ENCODE measurements around the gene ARHGAP5.

The ARHGAP5 gene

GRCh38 chr14:32049361-32050088, 27.6 kb upstream of the ARHGAP5 start:
- TF ChIP-seq EZH2 (IDR thresholded peaks at IDR 0.05) (no peak), FOXP2 (optimal IDR thresholded peaks at IDR 0.05; ENCODE audit: control extremely low read depth, extremely low read length, insufficient read depth) (no peak), POLR2AphosphoS5 (IDR thresholded peaks at IDR 0.05; ENCODE audit: borderline replicate concordance, low read depth, low read length) (no peak)
- no peak for DNase-seq (ENCODE audit: low read depth, low spot score)
- Histone ChIP-seq H3K27ac (no peak overlapping the region), H3K36me3 (ENCODE audit: insufficient read depth, low read length) (no peaks in the 10 kb centered on the region), H3K9me3 (ENCODE audit: low read depth, low read length) (no peaks in the 10 kb centered on the region), H3K9ac (ENCODE audit: insufficient read length) (no peak overlapping the region), H3K4me3 (no peak overlapping the region)

- DNase-seq (ENCODE audit: low read depth, low spot score): no peak
- Histone ChIP-seq H3K9me3 (ENCODE audit: low read depth, low read length) (no peaks in the 10 kb centered on the region), H3K36me3 (ENCODE audit: insufficient read depth, low read length) (no peaks in the 10 kb centered on the region), H3K27ac (no peak overlapping the region), H3K4me3 (no peak overlapping the region), H3K9ac (ENCODE audit: insufficient read length) (no peak overlapping the region)
- TF ChIP-seq POLR2AphosphoS5 (IDR thresholded peaks at IDR 0.05; ENCODE audit: borderline replicate concordance, low read depth, low read length): no peak
- no peak for TF ChIP-seq EZH2 (IDR thresholded peaks at IDR 0.05)
- TF ChIP-seq FOXP2 (optimal IDR thresholded peaks at IDR 0.05; ENCODE audit: control extremely low read depth, extremely low read length, insufficient read depth): no peak
Observed at GRCh38 chr14:32050878-32051277, 26.2 kb upstream of the ARHGAP5 start.

GRCh38 chr14:32054536-32054935, 22.6 kb upstream of the ARHGAP5 start:
- Histone ChIP-seq H3K36me3 (ENCODE audit: insufficient read depth, low read length) (no peaks in the 10 kb centered on the region), H3K27ac (no peak overlapping the region), H3K9ac (ENCODE audit: insufficient read length) (no peak overlapping the region), H3K4me3 (no peak overlapping the region), H3K9me3 (ENCODE audit: low read depth, low read length) (no peaks in the 10 kb centered on the region)
- no peak for DNase-seq (ENCODE audit: low read depth, low spot score)
- no peak for TF ChIP-seq EZH2 (IDR thresholded peaks at IDR 0.05)

GRCh38 chr14:32055175-32055574, 21.9 kb upstream of the ARHGAP5 start:
- H3K27ac ChIP-seq: no peak overlapping the region
- TF ChIP-seq EZH2 (IDR thresholded peaks at IDR 0.05) (no peak), POLR2AphosphoS5 (IDR thresholded peaks at IDR 0.05; ENCODE audit: borderline replicate concordance, low read depth, low read length) (no peak), FOXP2 (optimal IDR thresholded peaks at IDR 0.05; ENCODE audit: control extremely low read depth, extremely low read length, insufficient read depth) (no peak)
- H3K4me3 ChIP-seq: no peak overlapping the region
- no peak for DNase-seq (ENCODE audit: low read depth, low spot score)
- H3K36me3 ChIP-seq (ENCODE audit: insufficient read depth, low read length): no peaks in the 10 kb centered on the region
- no peak overlapping the region for H3K9ac ChIP-seq (ENCODE audit: insufficient read length)
- no peaks in the 10 kb centered on the region for H3K9me3 ChIP-seq (ENCODE audit: low read depth, low read length)

- no peak overlapping the region for H3K4me3 ChIP-seq
- DNase-seq (ENCODE audit: low read depth, low spot score): no peak
- H3K9ac ChIP-seq (ENCODE audit: insufficient read length): no peak overlapping the region
- no peak for TF ChIP-seq POLR2AphosphoS5 (IDR thresholded peaks at IDR 0.05; ENCODE audit: borderline replicate concordance, low read depth, low read length)
- H3K9me3 ChIP-seq (ENCODE audit: low read depth, low read length): no peaks in the 10 kb centered on the region
- H3K27ac ChIP-seq: no peak overlapping the region
- H3K36me3 ChIP-seq (ENCODE audit: insufficient read depth, low read length): no peaks in the 10 kb centered on the region
Observed at GRCh38 chr14:32059702-32060101, 17.4 kb upstream of the ARHGAP5 start.

- Histone ChIP-seq H3K4me3 (no peak overlapping the region), H3K9ac (ENCODE audit: insufficient read length) (no peak overlapping the region), H3K27ac (no peak overlapping the region), H3K9me3 (ENCODE audit: low read depth, low read length) (no peaks in the 10 kb centered on the region), H3K36me3 (ENCODE audit: insufficient read depth, low read length) (no peaks in the 10 kb centered on the region)
- DNase-seq (ENCODE audit: low read depth, low spot score): no peak
- no peak for TF ChIP-seq FOXP2 (optimal IDR thresholded peaks at IDR 0.05; ENCODE audit: control extremely low read depth, extremely low read length, insufficient read depth)
- TF ChIP-seq POLR2AphosphoS5 (IDR thresholded peaks at IDR 0.05; ENCODE audit: borderline replicate concordance, low read depth, low read length): no peak
- no peak for TF ChIP-seq EZH2 (IDR thresholded peaks at IDR 0.05)
Observed at GRCh38 chr14:32064931-32065330, 12.2 kb upstream of the ARHGAP5 start.

- TF ChIP-seq POLR2AphosphoS5 (IDR thresholded peaks at IDR 0.05; ENCODE audit: borderline replicate concordance, low read depth, low read length) (no peak), EZH2 (IDR thresholded peaks at IDR 0.05) (no peak), FOXP2 (optimal IDR thresholded peaks at IDR 0.05; ENCODE audit: control extremely low read depth, extremely low read length, insufficient read depth) (no peak)
- Histone ChIP-seq H3K36me3 (ENCODE audit: insufficient read depth, low read length) (no peaks in the 10 kb centered on the region), H3K9ac (ENCODE audit: insufficient read length) (no peak overlapping the region), H3K9me3 (ENCODE audit: low read depth, low read length) (no peaks in the 10 kb centered on the region), H3K4me3 (no peak overlapping the region), H3K27ac (no peak overlapping the region)
- no peak for DNase-seq (ENCODE audit: low read depth, low spot score)
Observed at GRCh38 chr14:32068708-32069107, 8.4 kb upstream of the ARHGAP5 start.

- H3K4me3 ChIP-seq: no peak overlapping the region
- TF ChIP-seq EZH2 (IDR thresholded peaks at IDR 0.05): no peak
- TF ChIP-seq FOXP2 (optimal IDR thresholded peaks at IDR 0.05; ENCODE audit: control extremely low read depth, extremely low read length, insufficient read depth): no peak
- no peak for TF ChIP-seq POLR2AphosphoS5 (IDR thresholded peaks at IDR 0.05; ENCODE audit: borderline replicate concordance, low read depth, low read length)
- no peak for DNase-seq (ENCODE audit: low read depth, low spot score)
- no peak overlapping the region for H3K27ac ChIP-seq
- H3K36me3 ChIP-seq (ENCODE audit: insufficient read depth, low read length): no peaks in the 10 kb centered on the region
- H3K9ac ChIP-seq (ENCODE audit: insufficient read length): no peak overlapping the region
- no peaks in the 10 kb centered on the region for H3K9me3 ChIP-seq (ENCODE audit: low read depth, low read length)
Observed at GRCh38 chr14:32070282-32070681, 6.8 kb upstream of the ARHGAP5 start.

GRCh38 chr14:32072676-32073075, 4.4 kb upstream of the ARHGAP5 start:
- Histone ChIP-seq H3K27ac (no peak overlapping the region), H3K36me3 (ENCODE audit: insufficient read depth, low read length) (no peaks in the 10 kb centered on the region), H3K9me3 (ENCODE audit: low read depth, low read length) (no peaks in the 10 kb centered on the region), H3K4me3 (no peak overlapping the region), H3K9ac (ENCODE audit: insufficient read length) (no peak overlapping the region)
- no peak for TF ChIP-seq EZH2 (IDR thresholded peaks at IDR 0.05)
- TF ChIP-seq POLR2AphosphoS5 (IDR thresholded peaks at IDR 0.05; ENCODE audit: borderline replicate concordance, low read depth, low read length): no peak
- no peak for TF ChIP-seq FOXP2 (optimal IDR thresholded peaks at IDR 0.05; ENCODE audit: control extremely low read depth, extremely low read length, insufficient read depth)
- DNase-seq (ENCODE audit: low read depth, low spot score): no peak
